Measurements from ENCODE around the gene HOXD11.

DNA sequence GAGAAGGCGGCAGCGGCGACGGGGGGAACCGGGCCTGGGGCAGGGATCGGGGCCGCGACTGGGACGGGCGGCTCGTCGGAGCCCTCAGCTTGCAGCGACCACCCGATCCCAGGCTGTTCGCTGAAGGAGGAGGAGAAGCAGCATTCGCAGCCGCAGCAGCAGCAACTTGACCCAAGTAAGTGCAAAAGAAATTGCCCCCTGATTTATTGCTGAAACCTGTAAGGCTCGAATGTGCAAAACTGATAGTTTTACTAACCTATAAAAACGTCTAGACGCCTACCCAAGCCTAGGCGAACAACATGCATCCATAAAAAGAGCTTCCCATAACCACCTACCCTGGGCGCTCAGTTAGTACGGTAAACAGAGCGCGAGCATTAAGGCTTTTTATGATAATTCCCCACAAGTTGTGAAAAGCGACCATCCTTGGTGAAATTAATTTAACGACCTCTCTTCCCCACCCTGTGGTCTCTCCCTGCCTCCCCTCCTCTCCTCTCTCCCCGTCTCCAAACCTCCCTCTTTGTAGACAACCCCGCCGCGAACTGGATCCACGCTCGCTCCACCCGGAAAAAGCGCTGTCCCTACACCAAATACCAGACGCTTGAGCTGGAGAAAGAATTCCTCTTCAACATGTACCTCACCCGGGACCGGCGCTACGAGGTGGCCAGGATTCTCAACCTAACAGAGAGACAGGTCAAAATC, 16.5 kb downstream of the HOXD11 start:
- no peak for TF ChIP-seq CEBPB (tag; IDR thresholded peaks at IDR 0.05)
- TF ChIP-seq, protein P1, sequence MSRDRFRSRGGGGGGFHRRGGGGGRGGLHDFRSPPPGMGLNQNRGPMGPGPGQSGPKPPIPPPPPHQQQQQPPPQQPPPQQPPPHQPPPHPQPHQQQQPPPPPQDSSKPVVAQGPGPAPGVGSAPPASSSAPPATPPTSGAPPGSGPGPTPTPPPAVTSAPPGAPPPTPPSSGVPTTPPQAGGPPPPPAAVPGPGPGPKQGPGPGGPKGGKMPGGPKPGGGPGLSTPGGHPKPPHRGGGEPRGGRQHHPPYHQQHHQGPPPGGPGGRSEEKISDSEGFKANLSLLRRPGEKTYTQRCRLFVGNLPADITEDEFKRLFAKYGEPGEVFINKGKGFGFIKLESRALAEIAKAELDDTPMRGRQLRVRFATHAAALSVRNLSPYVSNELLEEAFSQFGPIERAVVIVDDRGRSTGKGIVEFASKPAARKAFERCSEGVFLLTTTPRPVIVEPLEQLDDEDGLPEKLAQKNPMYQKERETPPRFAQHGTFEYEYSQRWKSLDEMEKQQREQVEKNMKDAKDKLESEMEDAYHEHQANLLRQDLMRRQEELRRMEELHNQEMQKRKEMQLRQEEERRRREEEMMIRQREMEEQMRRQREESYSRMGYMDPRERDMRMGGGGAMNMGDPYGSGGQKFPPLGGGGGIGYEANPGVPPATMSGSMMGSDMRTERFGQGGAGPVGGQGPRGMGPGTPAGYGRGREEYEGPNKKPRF (IDR thresholded peaks at IDR 0.05; ENCODE audit: low read depth, low read length) = no peak
- TF ChIP-seq, protein P2, sequence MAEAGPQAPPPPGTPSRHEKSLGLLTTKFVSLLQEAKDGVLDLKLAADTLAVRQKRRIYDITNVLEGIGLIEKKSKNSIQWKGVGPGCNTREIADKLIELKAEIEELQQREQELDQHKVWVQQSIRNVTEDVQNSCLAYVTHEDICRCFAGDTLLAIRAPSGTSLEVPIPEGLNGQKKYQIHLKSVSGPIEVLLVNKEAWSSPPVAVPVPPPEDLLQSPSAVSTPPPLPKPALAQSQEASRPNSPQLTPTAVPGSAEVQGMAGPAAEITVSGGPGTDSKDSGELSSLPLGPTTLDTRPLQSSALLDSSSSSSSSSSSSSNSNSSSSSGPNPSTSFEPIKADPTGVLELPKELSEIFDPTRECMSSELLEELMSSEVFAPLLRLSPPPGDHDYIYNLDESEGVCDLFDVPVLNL (CRISPR knock-in tag; IDR thresholded peaks at IDR 0.05; ENCODE audit: low read depth) = no peak
- no peak for TF ChIP-seq ZBTB8A (IDR thresholded peaks at IDR 0.05; ENCODE audit: partially characterized antibody)
- no peak for TF ChIP-seq ZNF778 (CRISPR knock-in tag; IDR thresholded peaks at IDR 0.05)
- no peak for TF ChIP-seq ZNF134 (CRISPR knock-in tag; conservative IDR thresholded peaks at IDR 0.05)

Measured in K562 (cell line).